GM12872 (cell line): ENCODE measurements around the gene TDRD10.

Experiments used
- TF ChIP-seq, protein P1 (sequence below): IDR thresholded peaks from 3 replicates; pipeline ENCODE4 v1.5.1; 2011; ENCODE audit warnings: low read depth, mild to moderate bottlenecking, low read length, moderate library complexity; ENCODE audit not compliant: insufficient read depth

Gene TDRD10

DNA sequence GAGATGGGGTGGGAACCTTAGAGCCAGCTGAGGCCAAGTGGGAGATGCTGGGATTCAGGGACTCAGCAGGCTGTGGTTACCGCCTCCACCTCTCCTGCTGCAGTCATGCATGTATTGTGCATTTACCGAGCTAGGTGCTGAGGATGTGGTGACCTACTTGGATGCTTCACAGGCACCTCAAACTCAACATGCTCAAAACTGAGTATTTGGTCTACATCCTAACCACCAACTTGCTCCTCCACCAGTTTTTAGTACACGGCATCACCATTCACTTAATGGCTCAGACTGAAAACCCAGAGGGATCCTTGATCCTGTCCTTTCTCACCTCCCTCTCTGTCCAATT lies 71.1 kb downstream of the TDRD10 start:
- TF ChIP-seq, protein P1, sequence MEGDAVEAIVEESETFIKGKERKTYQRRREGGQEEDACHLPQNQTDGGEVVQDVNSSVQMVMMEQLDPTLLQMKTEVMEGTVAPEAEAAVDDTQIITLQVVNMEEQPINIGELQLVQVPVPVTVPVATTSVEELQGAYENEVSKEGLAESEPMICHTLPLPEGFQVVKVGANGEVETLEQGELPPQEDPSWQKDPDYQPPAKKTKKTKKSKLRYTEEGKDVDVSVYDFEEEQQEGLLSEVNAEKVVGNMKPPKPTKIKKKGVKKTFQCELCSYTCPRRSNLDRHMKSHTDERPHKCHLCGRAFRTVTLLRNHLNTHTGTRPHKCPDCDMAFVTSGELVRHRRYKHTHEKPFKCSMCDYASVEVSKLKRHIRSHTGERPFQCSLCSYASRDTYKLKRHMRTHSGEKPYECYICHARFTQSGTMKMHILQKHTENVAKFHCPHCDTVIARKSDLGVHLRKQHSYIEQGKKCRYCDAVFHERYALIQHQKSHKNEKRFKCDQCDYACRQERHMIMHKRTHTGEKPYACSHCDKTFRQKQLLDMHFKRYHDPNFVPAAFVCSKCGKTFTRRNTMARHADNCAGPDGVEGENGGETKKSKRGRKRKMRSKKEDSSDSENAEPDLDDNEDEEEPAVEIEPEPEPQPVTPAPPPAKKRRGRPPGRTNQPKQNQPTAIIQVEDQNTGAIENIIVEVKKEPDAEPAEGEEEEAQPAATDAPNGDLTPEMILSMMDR, result no peak

DNA sequence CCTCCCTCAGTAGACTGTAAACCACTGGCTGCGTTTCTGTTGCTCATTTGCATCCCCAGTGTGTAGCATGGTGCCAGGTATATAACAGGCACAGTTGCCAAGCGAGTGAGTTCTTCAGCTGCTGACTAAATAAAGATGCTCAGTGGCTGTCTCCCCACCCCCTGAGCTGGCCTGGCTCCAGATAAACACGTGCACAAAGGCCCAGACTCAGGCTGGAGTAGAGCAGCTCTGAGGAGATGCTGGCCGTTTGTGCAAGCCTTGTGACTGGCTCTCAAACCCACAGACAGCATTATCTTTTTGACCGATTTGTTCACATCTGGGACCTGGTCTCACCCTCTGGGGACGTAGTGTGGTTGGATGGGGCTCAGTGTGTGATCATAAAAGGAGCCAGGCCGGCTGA lies 72.7 kb downstream of the TDRD10 start:
- TF ChIP-seq, protein P1, result no peak

DNA sequence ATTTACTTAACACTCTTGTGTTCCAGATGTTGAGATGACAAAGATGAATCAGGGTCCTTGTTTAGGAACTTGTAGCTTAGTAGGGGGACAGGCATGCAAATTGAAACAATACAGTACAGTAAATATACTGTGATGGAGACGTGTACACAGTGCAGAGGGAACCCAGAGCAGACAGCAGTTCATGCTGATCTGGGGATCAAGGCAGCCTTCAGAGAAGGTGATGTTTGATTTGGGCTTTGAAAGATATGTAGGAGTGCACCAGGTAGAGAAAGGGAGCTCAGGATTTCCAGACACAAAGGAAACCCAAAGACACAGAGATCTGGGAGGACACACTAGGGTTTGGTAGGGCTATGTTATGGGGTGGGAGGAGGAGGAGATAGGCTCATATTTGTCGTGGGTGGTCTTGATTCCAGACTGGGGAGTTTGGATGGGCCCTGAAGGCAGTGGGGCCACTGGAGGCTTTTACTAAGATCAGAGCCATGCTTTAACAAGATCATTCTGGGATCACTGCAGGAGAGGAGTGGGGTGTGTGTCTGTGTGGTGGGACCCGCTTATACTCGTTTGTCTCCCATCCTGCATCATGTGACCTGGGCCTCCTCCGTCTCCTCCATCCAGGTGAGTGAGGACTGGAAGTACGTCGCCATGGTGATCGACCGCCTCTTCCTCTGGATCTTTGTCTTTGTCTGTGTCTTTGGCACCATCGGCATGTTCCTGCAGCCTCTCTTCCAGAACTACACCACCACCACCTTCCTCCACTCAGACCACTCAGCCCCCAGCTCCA lies 73.3 kb downstream of the TDRD10 start:
- TF ChIP-seq, protein P1, result no peak

DNA sequence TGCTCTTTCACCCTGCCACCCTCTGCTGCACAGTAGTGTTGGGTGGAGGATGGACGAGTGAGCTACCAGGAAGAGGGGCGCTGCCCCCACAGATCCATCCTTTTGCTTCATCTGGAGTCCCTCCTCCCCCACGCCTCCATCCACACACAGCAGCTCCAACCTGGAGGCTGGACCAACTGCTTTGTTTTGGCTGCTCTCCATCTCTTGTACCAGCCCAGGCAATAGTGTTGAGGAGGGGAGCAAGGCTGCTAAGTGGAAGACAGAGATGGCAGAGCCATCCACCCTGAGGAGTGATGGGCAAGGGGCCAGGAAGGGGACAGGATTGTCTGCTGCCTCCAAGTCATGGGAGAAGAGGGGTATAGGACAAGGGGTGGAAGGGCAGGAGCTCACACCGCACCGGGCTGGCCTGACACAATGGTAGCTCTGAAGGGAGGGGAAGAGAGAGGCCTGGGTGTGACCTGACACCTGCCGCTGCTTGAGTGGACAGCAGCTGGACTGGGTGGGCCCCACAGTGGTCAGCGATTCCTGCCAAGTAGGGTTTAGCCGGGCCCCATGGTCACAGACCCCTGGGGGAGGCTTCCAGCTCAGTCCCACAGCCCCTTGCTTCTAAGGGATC lies 74.0 kb downstream of the TDRD10 start:
- TF ChIP-seq, protein P1, result no peak

DNA sequence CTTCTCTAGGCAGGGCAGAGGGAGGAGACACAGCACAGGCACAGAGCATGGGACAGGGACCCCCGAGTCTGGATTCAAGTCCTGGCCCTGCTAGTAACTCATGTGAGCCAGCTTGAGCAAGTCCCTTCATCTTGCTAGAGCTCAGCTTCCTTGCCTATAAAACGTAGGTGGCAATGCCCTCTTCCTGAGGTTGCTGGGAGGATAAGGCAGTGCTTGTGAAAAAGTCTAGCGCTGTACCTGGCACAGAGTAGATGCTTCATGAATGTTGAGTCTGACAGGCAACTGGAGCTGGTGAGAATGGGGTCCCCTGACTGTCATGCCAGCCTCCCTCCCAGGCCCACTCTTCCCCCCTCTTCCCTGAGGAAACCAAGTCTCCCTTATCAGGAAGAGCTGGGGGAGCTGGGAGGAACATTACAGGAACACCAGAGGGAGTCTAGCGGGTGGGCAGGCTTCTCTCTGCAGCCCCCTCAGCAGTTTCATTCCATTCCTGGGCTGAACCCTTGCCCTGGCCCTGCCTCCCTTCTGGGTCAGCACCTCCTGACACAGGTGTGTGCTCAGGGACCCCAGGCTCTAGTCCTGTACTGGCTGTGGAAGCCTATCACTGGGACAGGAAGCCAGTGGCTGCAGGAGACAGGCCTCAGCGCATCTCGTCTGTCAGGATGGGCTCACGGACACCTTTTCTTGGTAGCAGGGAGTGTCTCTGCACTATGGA lies 75.5 kb downstream of the TDRD10 start:
- TF ChIP-seq, protein P1, result no peak

DNA sequence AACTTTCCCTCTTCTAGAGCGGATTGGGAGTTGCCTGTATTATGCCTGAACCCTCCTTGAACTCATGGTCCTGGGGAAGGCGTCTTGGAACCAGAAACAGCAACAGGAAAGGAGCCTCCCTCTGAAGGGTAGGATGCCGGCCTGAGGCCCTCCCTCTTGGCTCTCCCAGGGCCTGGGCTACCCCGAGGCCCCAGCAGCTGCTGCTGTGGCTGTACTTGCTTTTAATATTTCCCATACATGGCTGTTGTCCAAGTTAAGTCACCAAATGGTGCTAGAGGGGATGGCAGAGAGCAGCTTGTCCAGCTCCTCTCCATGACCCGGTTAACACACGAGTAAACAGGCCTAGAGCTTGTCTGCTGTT lies 76.0 kb downstream of the TDRD10 start:
- TF ChIP-seq, protein P1, result no peak

DNA sequence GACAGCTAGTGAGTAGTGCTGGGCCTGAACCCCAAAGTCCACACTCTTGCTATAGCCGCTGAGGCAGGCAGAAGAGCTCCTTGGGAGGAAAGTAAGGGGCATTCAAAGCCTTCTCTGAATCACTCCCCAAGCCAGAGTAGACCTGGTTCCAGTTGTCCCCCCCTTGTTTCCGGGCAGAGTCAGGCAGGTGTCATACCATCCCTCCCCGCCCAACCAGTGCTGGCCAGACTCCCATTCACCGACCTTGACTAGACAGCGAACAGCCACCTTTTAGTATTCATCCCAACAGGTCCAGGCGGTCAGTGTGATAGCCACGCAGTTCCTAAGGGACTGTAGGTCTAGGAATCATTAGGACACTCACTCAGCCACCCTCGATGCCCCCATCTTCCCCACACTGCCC lies 77.4 kb downstream of the TDRD10 start:
- TF ChIP-seq, protein P1, result no peak
